HS-27A (cell line): ENCODE measurements around the gene POC1A.
A peak's percentile ranks its signal among the peaks of the same experiment; 100 is the strongest.

Experiments
- DNase-seq: peaks from one replicate; pipeline ENCODE4 v3.0.0-alpha.2; 2012; ENCODE audit warnings: low read depth, missing footprints

Gene POC1A

DNA sequence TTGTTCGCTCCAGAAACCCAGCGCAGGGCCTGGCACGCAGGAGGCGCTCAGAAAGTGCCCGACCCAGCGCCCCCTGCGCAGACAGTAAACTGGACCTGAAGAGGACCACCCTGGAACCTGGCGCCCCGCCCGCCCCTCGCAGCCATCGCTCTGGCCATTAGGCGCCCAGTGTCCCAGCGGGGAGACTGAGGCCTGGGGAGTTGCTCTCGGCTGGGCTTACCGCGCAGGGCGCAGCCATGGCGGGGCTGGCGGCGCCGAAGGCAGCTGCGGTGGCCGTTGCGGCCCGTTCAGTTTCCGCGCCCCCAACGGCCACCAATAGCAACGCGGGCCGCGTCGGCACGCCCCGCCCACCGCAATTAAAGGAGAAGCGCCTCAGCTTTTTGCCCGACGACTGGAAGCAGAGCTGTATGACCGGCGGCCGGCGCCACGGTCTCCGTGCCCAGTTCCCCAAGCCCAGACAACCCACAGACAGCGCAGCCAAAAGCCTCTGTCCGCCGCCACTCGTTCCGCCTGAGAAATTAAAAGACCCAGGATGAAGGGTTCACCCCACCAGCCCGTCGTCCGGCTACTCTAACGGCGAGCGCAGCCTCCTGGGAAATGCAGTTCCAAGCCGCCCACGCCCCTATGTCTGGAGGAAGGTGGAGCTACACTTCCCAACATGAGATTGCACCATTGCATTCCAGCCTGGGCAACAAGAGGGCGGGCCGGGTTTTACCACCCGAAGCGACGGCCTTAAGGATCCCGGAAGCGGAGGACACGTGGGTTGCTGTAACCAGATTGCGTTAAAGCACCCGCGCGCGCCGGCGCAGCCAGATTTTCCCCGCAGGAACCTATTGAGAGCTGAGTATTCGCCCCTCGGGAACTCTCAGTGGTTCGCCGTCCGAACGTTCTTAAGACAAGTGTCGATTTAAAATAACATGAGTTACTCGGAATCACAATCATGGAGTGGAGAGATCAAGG, at the start of gene POC1A:
TSS of gene POC1A (minus strand) at position 289 of the 960 bp plus-strand sequence. CDS start at position 238, 51 bp downstream.
- DNase-seq, result peak; percentile 95

DNA sequence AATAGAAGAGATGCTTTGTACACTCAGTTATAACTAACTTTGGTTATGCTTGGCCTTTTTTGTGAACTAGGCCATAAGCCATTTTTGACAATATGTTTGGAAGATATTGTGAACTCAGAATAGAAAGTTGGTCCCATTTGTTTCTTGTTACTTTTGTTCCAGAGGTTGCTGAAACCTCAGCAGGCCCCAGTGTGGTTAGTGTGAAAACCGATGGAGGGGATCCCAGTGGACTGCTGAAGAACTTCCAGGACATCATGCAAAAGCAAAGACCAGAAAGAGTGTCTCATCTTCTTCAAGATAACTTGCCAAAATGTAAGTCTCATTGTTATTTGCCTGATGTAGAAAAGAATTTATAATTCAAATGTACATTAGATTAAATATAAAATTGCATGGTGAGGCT, 49.5 kb upstream of the POC1A start:
- DNase-seq, result no peak

DNA sequence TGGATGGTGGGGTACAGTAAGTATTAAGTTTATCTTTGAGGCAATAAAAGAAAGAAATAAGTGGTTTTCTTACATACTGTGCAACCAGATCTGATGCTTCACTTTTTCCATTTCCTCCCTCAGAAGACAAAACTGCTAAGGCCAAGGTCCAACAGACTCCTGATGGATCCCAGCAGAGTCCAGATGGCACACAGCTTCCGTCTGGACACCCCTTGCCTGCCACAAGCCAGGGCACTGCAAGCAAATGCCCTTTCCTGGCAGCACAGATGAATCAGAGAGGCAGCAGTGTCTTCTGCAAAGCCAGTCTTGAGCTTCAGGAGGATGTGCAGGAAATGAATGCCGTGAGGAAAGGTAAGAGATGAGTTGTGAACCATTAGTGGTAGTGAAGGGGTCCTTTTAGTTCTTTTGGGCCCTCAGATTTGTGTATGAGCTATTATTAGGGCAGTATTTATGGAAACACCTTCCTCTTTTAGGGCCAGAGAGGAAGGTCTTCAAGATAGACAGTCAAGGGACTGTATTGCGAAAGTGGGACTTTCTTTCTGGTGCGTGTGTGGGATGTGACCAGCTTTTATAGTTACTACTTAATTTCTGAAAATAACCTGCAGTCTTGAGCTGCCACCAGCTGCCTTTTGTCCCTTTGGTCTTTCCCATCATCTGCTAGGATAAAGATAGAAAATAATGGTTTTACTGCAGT, 48.3 kb upstream of the POC1A start:
- no peak for DNase-seq

DNA sequence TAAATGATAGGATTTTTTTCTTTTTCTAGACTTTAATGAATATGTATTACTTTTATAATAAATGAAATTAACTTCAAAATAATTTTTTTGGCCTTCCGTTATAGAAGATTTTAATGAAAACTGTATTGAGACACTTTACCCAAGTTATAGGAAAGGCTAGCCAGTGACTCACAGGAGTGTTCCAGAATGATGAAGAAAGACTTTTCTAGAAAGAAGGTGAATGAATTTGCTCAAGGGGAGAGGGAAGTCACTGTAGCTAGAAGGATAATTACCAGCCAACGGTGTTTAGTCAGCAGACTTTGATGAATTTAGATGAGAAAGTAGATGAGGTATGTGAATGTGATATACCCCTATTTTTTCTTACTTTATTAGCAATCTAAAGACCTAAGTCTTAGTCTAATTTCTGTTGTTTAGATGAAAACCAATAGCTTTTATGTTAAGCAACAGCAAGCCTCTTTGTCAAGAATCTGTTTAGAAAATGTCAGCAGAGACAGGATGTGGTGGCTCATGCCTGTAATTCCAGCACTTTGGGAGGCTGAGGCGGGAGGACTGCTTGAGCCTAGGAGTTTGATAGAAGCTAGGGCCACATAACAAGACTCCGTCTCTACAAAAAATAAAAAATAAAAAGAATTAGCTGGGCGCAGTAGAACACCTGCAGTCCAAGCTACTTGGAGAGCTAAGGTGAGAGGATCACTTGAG, 46.9 kb upstream of the POC1A start:
- DNase-seq, result no peak

DNA sequence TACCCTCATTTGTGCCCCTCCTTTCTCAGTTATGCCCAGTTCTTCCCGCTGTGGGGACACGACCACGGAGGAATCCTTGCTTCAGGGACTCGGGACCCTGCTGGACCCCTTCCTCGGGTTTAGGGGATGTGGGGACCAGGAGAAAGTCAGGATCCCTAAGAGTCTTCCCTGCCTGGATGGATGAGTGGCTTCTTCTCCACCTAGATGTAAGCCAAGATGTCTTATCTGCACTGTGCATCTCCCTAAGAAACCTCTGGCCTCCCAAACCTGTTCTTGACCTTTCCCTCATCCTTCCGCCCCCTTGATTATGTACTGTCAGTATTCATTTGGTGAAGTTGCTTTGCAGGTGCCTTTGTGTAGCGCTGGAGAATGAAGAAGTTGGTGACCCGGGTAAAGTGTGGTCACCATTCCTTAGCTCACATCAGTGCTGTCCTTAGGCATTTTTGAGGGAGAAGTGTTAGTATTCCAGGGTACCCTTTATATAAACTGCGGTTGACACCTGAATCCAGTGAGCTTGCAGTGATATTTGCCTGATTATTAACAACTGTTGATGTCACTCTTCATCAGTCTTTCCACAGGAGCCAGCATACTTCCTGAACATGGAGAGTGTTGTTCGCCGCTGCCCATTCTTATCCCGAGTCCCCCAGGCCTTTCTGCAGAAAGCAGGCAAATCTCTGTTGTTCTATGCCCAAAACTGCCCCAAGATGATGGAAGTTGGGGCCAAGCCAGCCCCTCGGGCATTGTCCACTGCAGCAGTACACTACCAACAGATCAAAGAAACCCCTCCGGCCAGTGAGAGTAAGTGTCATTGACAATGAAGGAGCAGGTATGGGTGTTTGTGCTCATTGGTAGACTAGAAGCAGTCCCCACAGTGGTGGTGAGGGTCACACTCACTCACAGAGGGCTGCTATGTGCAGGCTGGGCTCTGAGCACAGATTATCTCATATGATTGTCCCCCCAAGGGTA, 44.7 kb upstream of the POC1A start:
- DNase-seq, result no peak

DNA sequence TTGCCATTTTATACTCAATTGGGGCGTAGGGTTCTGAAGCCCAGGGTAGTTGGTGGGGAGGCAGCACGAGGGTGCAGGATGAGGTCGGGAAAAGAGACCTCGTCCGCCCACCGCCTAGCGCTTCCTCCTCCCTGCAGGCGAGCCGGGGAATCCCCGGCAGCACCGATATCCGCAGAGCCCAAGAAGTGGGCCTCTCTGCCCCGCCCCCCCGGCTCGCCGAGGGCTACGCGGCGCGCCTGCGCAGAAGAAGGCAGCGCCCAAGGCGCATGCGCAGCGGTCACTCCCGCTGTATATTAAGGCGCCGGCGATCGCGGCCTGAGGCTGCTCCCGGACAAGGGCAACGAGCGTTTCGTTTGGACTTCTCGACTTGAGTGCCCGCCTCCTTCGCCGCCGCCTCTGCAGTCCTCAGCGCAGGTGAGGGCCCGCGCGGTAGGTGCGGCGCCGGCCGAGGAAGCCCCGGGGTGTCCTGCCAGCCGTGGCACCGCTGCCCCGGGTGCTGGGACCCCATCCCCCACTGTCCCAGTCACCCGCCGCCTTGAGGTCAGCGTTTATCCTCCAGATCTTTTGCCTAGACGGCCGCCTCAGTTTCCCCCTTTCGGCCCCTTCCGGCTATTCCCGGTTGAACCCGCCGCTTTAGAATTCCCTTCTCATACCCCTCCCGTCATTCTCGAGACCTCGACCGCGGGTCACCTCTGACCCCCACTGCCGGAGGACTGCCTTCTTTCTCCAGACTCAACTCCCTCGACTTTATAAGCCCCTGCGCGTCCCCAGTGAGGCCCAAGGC, 43.8 kb upstream of the POC1A start, which contains the start of gene ALAS1:
TSS of gene ALAS1 (plus strand) at position 319 of the 784 bp plus-strand sequence. CDS start 1,082 bp downstream, outside the sequence.
- DNase-seq, result peak; percentile 73

DNA sequence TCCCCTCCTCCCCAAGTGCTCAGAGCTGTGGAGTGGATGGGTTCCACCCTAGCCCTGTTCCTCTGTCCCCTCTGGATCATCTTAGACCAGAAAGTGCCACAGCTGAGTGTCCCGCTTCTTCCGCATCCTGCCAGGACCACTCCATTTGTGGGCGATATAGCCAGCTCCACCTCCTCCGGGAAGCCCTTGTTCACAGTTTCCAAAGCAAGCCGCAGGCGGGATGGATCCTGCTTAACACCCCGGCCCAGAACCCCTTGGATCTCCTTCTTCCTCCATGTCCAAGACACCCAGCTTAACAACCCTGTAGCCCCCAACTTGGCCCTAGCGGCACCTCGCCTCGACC, 43.2 kb upstream of the POC1A start:
- no peak for DNase-seq

DNA sequence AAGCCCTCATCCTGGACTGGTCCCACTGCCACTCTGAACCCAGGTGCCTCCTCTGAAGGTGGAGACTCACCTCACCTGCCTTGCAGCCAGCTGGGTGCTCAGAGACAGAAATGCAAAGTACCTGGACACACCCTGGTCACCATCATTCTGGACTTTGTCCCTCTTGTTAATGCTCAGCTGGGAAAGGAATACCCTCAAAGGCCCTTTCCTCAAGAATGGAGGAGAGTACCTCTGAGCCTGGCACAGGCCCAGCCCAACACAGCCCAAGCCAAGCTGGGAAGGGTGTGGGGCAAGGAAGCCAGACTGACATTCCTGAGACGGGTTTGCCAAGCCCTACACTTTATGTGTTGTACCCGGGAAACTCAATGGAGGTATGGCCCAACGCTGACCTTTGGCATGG, 42.8 kb upstream of the POC1A start:
- DNase-seq, result no peak

DNA sequence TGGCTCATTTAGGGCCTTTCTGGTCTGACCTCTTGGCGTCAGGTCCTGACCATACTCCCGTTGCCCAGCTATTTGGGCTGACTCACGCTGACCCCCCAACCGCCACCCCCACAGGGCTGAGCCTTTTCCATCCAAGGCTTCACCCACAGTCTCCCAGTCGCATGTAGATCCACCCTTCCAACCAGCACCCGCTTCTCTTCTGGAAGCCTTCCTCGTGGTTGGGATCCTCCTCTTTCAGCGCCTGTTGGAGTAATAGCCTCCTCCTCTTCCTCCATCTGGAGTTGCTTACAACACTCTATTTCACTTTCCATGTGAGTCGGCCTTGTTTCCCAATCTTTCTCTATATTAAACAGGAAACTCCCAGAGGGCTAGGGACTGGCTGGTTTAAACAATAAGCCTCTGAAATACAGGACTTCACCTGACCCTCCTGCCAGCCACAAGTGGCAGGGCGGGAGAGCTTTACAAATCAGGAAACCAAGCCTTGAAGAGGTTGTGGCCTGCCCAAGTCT, 41.7 kb upstream of the POC1A start:
- no peak for DNase-seq

DNA sequence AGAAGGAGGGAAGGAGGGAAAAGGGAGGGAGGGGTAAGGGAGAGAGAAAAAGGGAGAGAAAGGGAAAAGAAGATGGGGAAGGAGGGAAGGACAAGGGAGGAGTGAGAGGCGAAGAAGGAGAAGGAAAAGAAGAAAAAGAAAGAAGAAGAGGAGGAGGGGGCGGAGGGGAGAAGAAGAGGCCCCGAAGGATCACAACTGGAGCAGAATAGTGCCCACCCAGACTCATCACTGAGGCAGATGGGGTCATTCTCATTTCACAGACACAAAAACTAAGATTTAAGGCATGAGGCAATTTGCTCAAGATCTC, 41.0 kb upstream of the POC1A start:
- DNase-seq, result no peak

DNA sequence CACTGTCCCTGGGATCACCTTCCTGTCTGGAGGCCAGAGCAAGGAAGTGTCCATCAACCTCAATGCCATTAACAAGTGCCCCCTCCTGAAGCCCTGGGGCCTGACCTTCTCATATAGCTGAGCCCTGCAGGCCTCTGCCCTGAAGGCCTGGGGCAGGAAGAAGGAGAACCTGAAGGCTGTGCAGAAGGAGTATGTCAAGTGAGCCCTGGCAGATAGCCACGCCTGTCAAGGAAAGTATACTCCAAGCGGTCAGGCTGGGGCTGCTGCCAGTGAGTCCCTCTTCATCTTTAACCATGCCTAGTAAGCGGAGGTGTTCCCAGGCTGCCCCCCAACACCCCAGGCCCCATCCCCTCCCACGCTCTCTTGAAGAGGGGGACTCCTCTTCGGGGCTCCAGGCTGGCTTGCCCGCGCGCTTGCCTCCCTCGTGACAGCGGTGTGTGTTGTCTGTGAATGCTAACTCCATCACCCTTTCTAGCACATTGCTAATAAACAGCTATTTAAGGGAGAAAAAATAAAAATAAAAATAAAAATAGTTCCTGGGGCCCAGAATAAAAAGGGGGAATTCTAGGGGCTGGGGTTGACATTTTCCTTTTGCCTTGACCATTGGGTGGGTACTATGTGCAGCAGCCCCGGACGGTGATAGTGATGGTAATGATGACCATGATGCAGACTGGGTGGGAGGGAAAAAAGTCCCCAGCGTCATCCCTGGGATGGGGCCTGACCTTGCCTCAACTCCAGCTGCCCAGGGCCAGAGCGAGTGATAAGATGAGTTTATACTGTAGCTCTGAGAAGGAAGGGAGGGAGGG, 40.5 kb upstream of the POC1A start:
- no peak for DNase-seq

DNA sequence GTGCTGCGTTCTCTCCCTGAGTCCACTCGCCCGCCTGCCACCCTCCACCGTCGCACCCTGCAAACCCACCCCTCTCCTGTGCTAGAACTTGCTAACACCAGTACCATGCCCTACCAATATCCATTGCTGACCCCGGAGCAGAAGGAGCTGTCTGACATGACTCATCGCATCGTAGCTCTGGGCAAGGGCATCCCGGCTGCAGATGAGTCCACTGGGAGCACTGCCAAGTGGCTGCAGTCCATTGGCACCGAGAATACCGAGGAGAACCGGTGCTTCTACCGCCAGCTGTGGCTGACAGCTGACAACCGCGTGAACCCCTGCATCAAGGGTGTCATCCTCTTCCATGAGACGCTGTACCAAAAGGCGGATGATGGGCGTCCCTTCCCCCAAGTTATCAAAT, 38.8 kb upstream of the POC1A start:
- DNase-seq, result peak; percentile 35

DNA sequence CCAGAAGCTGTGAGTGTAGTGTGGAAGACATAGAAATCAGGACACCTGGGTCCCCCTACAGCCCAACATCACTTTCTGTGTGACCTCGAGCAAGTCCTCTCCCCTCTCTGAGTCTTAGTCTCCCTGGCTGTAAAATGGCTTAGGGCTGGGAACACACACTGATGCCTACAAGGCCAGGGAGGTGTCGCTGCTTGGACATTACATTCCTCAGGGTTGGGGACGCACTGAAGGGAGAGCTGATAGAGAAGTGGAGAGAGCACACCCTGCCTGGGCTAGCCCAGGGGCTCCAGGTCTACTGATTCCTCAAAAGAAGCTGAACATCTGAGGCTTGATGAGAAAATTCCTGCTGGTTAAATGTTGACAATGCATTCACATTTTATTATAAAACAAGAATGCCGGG, 37.4 kb upstream of the POC1A start:
- no peak for DNase-seq

DNA sequence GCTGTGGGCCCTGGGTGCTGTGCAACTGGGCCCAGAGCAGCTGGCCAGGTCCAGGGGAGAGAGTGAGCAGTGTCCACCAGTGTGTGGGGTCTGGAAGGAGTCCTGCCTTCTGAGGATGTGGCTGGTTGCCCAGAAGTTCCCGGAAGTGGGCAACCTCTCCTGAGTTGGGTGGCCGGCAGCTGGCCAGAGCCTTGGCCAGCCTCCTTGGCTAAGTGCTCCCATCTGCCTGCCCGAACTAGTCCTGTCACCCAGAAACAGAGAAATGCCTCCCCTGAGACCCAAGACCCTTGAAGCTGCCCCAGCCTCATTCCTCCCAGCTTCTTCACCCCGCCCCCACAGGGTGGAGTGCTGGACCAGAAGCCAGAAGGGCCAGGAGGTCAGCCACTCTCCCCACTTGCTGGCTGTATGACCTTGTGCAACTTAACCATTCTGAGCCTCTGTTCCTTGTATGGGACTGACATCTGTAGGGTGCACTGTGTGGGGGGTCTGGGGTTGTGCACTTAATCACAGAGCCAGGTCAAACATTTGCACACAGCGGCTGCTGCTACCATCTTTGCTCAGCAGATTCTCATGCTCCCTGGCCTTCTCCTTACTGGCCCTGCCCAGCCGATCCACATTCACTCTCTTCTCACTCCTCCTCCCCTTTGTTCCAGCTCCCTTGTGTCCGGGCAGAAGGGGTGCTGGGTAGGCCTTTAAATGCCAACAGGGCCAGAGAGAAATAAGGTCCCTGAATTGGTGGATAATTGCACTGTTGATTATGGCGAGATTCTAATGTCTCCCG, 36.3 kb upstream of the POC1A start:
- peak; percentile 57 for DNase-seq

DNA sequence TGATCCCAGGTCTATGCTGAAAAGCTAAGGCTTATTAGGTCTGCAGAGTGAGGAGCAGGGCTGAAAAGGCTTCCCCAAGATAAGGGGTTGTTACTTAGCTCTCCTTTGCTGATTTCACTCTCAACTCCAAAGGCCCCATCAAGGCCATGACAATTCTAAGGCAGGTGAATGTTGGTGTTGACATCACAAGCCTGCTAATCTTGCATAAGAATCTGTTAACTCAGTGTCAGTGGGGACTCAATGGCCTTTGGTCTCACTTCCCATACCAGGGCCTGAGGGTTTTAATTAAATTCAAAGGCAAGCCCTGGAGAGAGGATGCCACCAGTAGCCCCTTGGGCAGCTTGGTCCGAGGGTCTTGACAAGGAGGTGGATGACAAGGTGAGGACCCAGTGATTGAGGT, 34.3 kb upstream of the POC1A start:
- DNase-seq, result no peak

DNA sequence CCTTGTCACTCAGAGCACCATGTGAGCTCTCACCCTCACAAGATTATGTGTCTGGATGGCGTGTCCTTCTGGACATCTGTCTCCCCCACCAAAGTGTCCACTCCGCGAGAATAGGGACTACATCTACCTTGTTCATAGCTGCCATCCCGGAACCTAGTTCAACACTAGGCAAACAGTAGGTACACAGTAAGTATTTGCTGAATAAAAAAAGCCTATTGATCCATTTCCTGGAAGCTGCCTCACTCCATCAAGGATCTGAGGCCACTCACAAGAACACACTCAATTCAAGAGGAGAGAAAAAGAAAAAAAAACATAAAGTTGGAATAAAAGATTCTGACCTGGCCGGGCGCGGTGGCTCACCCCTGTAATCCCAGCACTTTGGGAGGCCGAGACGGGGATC, 32.5 kb upstream of the POC1A start:
- DNase-seq, result no peak

DNA sequence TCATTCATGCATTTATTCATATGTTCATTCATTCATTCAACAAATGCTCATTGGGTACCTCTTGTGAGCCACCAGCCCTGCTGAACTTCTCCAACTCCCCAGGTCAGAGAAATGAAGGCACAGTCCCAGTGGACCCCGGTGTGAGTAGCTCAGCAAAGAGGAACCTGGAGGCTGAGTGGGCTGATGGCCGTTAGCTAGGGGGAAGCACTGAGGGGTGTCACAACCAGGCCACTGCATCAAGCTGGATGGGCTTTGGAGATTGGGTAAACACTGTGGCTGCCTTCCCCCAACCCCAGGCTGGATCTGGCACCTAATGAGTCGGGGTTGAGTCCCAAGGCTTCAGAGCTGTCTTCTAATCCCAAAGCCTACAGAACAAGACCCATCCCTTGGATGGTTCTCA, 31.6 kb upstream of the POC1A start:
- no peak for DNase-seq

DNA sequence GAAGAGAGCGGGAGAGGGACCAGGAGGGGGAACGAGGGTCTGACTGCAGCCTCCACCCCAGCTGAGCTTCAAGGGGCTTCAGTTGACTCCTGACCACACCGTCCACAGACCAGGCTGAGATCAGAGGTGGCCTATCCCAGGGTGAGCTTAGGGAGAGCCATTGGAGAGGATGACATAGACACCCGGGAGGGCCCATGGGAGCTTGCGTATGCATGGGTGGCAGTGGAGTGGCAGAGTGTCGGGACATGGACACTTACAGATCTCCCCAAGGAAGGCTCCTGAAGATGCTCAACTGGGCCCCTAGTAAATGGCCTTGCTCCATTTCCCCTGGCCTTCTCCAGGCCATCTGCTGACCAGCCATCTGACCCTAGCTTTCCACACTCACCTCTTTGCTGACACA, 31.1 kb upstream of the POC1A start:
- no peak for DNase-seq

DNA sequence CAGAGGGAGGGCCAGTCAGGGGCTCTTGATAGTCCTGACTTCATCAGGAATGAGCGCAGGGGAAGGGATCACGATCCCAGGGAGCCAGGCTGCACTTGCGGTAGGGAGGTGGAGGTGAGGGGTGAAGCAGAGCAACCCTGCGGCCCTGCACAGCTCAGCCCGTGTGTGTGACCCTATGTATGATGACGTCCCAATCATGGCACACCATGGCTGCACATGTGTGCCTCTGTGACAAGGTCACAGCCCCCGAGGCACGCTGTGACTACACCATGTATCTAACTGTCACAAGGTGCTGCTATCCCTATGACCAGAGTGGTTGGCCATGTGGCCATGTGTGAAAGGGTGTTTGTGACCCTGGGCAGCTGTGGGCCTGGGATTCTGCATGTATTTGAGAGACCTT, 30.5 kb upstream of the POC1A start:
- DNase-seq, result no peak
